OCI-LY7 (cell line): ENCODE measurements around the gene TRAPPC6A. TPM values are rescaled to one million over a fixed set of nuclear protein-coding genes. Genes with fewer than 3 reads are reported as not detected.

ENCODE experiments used
- BruUV-seq: library from RNA; stranded (reverse); fragments of 400-500 nt; replicated peaks from 2 replicates; lab custom pipeline; 2021; lab: Mats Ljungman, UMichigan
- CTCF ChIA-PET: fragments of 300-600 bp; sonication (Branson Sonifier 250); formaldehyde crosslinking; loops from one replicate; lab custom pipeline; 2022; ENCODE audit warnings: antibody characterized with exemption; ENCODE audit not compliant: unreplicated experiment; lab: Charles Lee
- POLR2A ChIA-PET: fragments of 300-600 bp; sonication (Branson Sonifier 250); formaldehyde crosslinking; loops from one replicate; lab custom pipeline; 2022; ENCODE audit warnings: antibody characterized with exemption; lab: Charles Lee
- DNase-seq: peaks from one replicate; pipeline ENCODE4 v3.0.0-alpha.2; 2015; ENCODE audit warnings: low spot score
- H2AFZ ChIP-seq: fragments of 200-600 bp; sonication (generic), shearing (Covaris generic); 2 replicates; pipeline ENCODE4 v1.6.1; 2014; ENCODE audit warnings: mild to moderate bottlenecking, antibody characterized with exemption, low read length, moderate library complexity
- H3K27ac ChIP-seq: fragments of 200-600 bp; sonication (generic); 2 replicates; pipeline ENCODE4 v1.5.1; 2014; ENCODE audit warnings: mixed run types, low read depth, mild to moderate bottlenecking, moderate library complexity, low read length, inconsistent platforms; ENCODE audit not compliant: poor library complexity, severe bottlenecking
- H3K36me3 ChIP-seq: fragments of 200-600 bp; sonication (generic); 2 replicates; pipeline ENCODE4 v1.6.1; 2014; ENCODE audit warnings: mild to moderate bottlenecking, antibody characterized with exemption, low read length, moderate library complexity, mixed read lengths; ENCODE audit not compliant: insufficient read depth
- H3K4me1 ChIP-seq: fragments of 200-600 bp; sonication (generic); 2 replicates; pipeline ENCODE4 v1.5.1; 2014; ENCODE audit warnings: mild to moderate bottlenecking, low read length; ENCODE audit not compliant: insufficient read depth, poor library complexity, severe bottlenecking
- H3K4me2 ChIP-seq: fragments of 200-600 bp; sonication (generic); 2 replicates; pipeline ENCODE4 v1.6.1; 2014; ENCODE audit warnings: mild to moderate bottlenecking, low read length
- H3K4me3 ChIP-seq: fragments of 200-600 bp; sonication (generic); 2 replicates; pipeline ENCODE4 v1.5.1; 2014; ENCODE audit warnings: mild to moderate bottlenecking, low read depth, low read length; ENCODE audit not compliant: poor library complexity, severe bottlenecking
- H3K79me2 ChIP-seq: fragments of 200-600 bp; sonication (generic); 2 replicates; pipeline ENCODE4 v1.6.1; 2016; ENCODE audit warnings: low read depth, mild to moderate bottlenecking, low read length, moderate library complexity, mixed read lengths; ENCODE audit not compliant: insufficient read depth
- H3K9me2 ChIP-seq: fragments of 200-600 bp; sonication (generic); 2 replicates; pipeline ENCODE4 v1.6.1; 2016; ENCODE audit warnings: mild to moderate bottlenecking, low read length, mixed read lengths; ENCODE audit not compliant: insufficient read depth
- H3K9me3 ChIP-seq: fragments of 200-600 bp; sonication (generic); 2 replicates; pipeline ENCODE4 v1.6.1; 2014; ENCODE audit warnings: mild to moderate bottlenecking, mixed run types, low read length, mixed read lengths
- H4K20me1 ChIP-seq: fragments of 200-600 bp; sonication (generic); 2 replicates; pipeline ENCODE4 v1.6.1; 2014; ENCODE audit warnings: mild to moderate bottlenecking, antibody characterized with exemption, low read length, moderate library complexity, mixed read lengths; ENCODE audit not compliant: insufficient read depth
- CTCF ChIP-seq: fragments of 200-600 bp; sonication (generic); conservative IDR thresholded peaks from 2 replicates; pipeline ENCODE4 v1.5.1; 2014; ENCODE audit warnings: mild to moderate bottlenecking, antibody characterized with exemption, low read length, moderate library complexity, mixed read lengths
- EZH2phosphoT487 ChIP-seq: fragments of 200-600 bp; sonication (generic); IDR thresholded peaks from 2 replicates; pipeline ENCODE4 v1.6.1; 2018; ENCODE audit warnings: low read depth, borderline replicate concordance, mild to moderate bottlenecking, mixed run types, antibody characterized with exemption, low read length, moderate library complexity, mixed read lengths
- intact Hi-C: fragments of 100-400 bp; cut with micrococcal nuclease; formaldehyde crosslinking; loops from one replicate; pipeline ENCODE4 v1.10.0; 2022; ENCODE audit not compliant: unreplicated experiment
- total RNA-seq, 2 experiments: library from RNA; depleted of rRNA in 1 of 2; stranded (reverse); fragments of >200 nt in 1 of 2; shearing (Covaris generic) in 1 of 2; gene quantifications; 2 replicates each; pipeline ENCODE4 v1.2.3, GENCODE V29; 2014 to 2022

Gene TRAPPC6A
- total RNA-seq, 2 experiments from 2014 or later, result 55.6 to 70.9 TPM

- H2AFZ ChIP-seq, result no peak overlapping the region
Observed at GRCh38 chr19:45211751-45212381, 33.8 kb upstream of the TRAPPC6A start.

GRCh38 chr19:45206328-45206727, 28.3 kb upstream of the TRAPPC6A start:
- intact Hi-C loops, result no loop called here
- DNase-seq, result no peak
- CTCF ChIA-PET, result no interaction called here
- TF ChIP-seq CTCF (no peak), EZH2phosphoT487 (no peak)
- H3K27ac ChIP-seq, result no peak overlapping the region
- no TSS peak for BruUV-seq
- POLR2A ChIA-PET, result interaction anchor here (0.7 kb wide), 2 partner anchors 51 to 214 kb away, joined by 4 read pairs; no protein-coding TSS in a partner anchor
- no peak overlapping the region for H3K4me2 ChIP-seq
- no peaks in the 10 kb centered on the region for H3K9me2 ChIP-seq
- H3K79me2 ChIP-seq, result no peaks in the 10 kb centered on the region
- H2AFZ ChIP-seq, result no peak overlapping the region
- no peaks in the 10 kb centered on the region for H3K4me1 ChIP-seq
- H3K36me3 ChIP-seq, result no peaks in the 10 kb centered on the region
- H3K9me3 ChIP-seq, result no peaks in the 10 kb centered on the region
- H4K20me1 ChIP-seq, result no peaks in the 10 kb centered on the region
- H3K4me3 ChIP-seq, result no peak overlapping the region

More at GRCh38 chr19:45211751-45212381, 33.8 kb upstream of the TRAPPC6A start:
- no peaks in the 10 kb centered on the region for H3K36me3 ChIP-seq
- H3K4me3 ChIP-seq, result no peak overlapping the region
- CTCF ChIA-PET, result no interaction called here
- POLR2A ChIA-PET, result no interaction called here
- H3K79me2 ChIP-seq, result no peaks in the 10 kb centered on the region
- no peak for DNase-seq
- H3K4me2 ChIP-seq, result no peak overlapping the region
- no peaks in the 10 kb centered on the region for H3K9me2 ChIP-seq
- H3K9me3 ChIP-seq, result no peaks in the 10 kb centered on the region
- intact Hi-C loops, result no loop called here
- no peak overlapping the region for H3K27ac ChIP-seq
- TF ChIP-seq EZH2phosphoT487 (no peak), CTCF (no peak)
- H3K4me1 ChIP-seq, result no peaks in the 10 kb centered on the region
- H4K20me1 ChIP-seq, result no peaks in the 10 kb centered on the region
- no TSS peak for BruUV-seq

DNA sequence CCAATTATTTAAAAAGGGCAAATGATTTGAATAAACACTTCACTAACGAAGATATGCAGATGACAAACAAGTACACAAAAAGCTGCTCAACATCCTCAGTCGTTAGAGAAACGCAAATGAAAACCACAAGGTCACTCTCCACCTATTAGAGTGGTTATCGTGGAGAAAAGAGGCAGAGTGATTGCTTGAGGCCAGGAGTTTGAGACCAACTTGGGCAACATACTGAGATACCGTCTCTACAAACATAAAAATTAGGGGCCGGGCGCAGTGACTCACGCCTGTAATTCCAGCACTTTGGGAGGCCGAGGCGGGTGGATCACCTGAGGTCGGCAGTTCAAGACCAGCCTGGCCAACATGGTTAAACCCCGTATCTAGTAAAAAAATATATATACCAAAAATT, 27.8 kb upstream of the TRAPPC6A start:
- Histone ChIP-seq H3K27ac (no peak overlapping the region), H3K9me3 (no peaks in the 10 kb centered on the region), H3K4me1 (no peaks in the 10 kb centered on the region), H3K4me3 (no peak overlapping the region), H3K36me3 (no peaks in the 10 kb centered on the region), H2AFZ (no peak overlapping the region), H3K79me2 (no peaks in the 10 kb centered on the region), H4K20me1 (no peaks in the 10 kb centered on the region), H3K9me2 (no peaks in the 10 kb centered on the region), H3K4me2 (no peak overlapping the region)
- no TSS peak for BruUV-seq
- intact Hi-C loops, result no loop called here
- POLR2A ChIA-PET, result interaction anchor here (0.6 to 0.7 kb wide), 3 partner anchors 31 to 214 kb away, joined by 3 to 4 read pairs (median 4); no protein-coding TSS in a partner anchor
- DNase-seq, result no peak
- TF ChIP-seq CTCF (no peak), EZH2phosphoT487 (no peak)
- CTCF ChIA-PET, result no interaction called here
